ENCODE measurements around the gene NPHS1.

- TF ChIP-seq CTCF (conservative IDR thresholded peaks at IDR 0.05): no peak
- TF ChIP-seq ZFX (IDR thresholded peaks at IDR 0.05): no peak
Observed at GRCh38 chr19:35870798-35871197, 18.5 kb upstream of the NPHS1 start.

All from C4-2B (cell line).